HT1080 (cell line): Measurements from ENCODE around the gene TIRAP. TPM values are rescaled to one million over a fixed set of nuclear protein-coding genes. Genes with fewer than 3 reads are reported as not detected.

Source experiments
- DNase-seq: peaks from one replicate; pipeline ENCODE4 v3.0.0-alpha.2; 2015; ENCODE audit warnings: low read depth
- small RNA-seq: library from RNA; depleted of rRNA; stranded (forward); fragments of <200 nt; gene quantifications from one replicate; pipeline ENCODE3, GENCODE V24; 2014
- total RNA-seq: library from RNA; depleted of rRNA; stranded (reverse); fragments of >200 nt; shearing (Covaris generic); gene quantifications from 2 replicates; pipeline ENCODE4 v1.2.3, GENCODE V29; 2014; rRNA removed

The TIRAP gene
- total RNA-seq, 1 experiment from 2014 or later = 3.3 TPM

GRCh38 chr11:126340960-126341606 is 58.2 kb downstream of the TIRAP start:
- DNase-seq = no peak

GRCh38 chr11:126341760-126342161 is 58.9 kb downstream of the TIRAP start:
- DNase-seq = peak; percentile 93

- DNase-seq = no peak
Observed at GRCh38 chr11:126343051-126343450, 60.2 kb downstream of the TIRAP start.

Small RNAs within 50 kb of the gene (small RNA-seq; reads per million reads assigned to genes)
- gene RN7SL351P = not detected

Other genes starting within 250 kb of the TIRAP start
- gene CDON, start 220.2 kb upstream of the TIRAP start, total RNA-seq = 1.7 and 1.9 TPM in 2 replicates
- gene RPUSD4, start 71.4 kb upstream of the TIRAP start, total RNA-seq = 25.8 and 30.0 TPM in 2 replicates
- gene FAM118B, start 71.3 kb upstream of the TIRAP start, total RNA-seq = 25.9 and 26.5 TPM in 2 replicates
- 152 and 179 TPM in 2 replicates for gene SRPRA, start 14.2 kb upstream of the TIRAP start, total RNA-seq
- 43.1 and 49.2 TPM in 2 replicates for gene FOXRED1, start 13.9 kb upstream of the TIRAP start, total RNA-seq
- 29.3 and 37.4 TPM in 2 replicates for gene DCPS, start 21.0 kb downstream of the TIRAP start, total RNA-seq
- gene ST3GAL4, start 72.6 kb downstream of the TIRAP start, total RNA-seq = 34.7 and 45.9 TPM in 2 replicates